Upper lobe of right lung (tissue), 1 donor: ENCODE measurements around the gene CD27. TPM values are rescaled to one million over a fixed set of nuclear protein-coding genes. Genes with fewer than 3 reads are reported as not detected.
"Not testable (repeated sequence)": the region's sequence is repeated elsewhere in the genome, so short reads cannot be mapped to it uniquely, and the experiment has no call there.

Experiments
- ATAC-seq: fragments of 200-7000 bp; cut with Tn5 transposase; one replicate; pipeline ENCODE4 v1.9.1; 2020; ENCODE audit warnings: mild to moderate bottlenecking, moderate library complexity
- DNase-seq: peaks from one replicate; pipeline ENCODE4 v3.0.0-alpha.2; 2020
- H3K27ac ChIP-seq: fragments of 200-600 bp; one replicate; pipeline ENCODE4 v1.8.0; 2022
- H3K27me3 ChIP-seq: fragments of 200-600 bp; one replicate; pipeline ENCODE4 v1.8.0; 2022; ENCODE audit warnings: mild to moderate bottlenecking
- H3K36me3 ChIP-seq: fragments of 200-600 bp; one replicate; pipeline ENCODE4 v1.8.0; 2022
- H3K4me1 ChIP-seq: fragments of 200-600 bp; one replicate; pipeline ENCODE4 v1.8.0; 2022
- H3K4me3 ChIP-seq: fragments of 200-600 bp; one replicate; pipeline ENCODE4 v1.8.0; 2022; ENCODE audit warnings: mild to moderate bottlenecking
- H3K9me3 ChIP-seq: fragments of 200-600 bp; one replicate; pipeline ENCODE4 v1.8.0; 2022
- CTCF ChIP-seq: fragments of 200-600 bp; IDR thresholded peaks from one replicate; pipeline ENCODE4 v1.8.0; 2022; ENCODE audit warnings: antibody characterized with exemption
- intact Hi-C: fragments of 100-400 bp; cut with DNase I; formaldehyde crosslinking; loops from one replicate; pipeline ENCODE4 v1.11.0; 2022
- total RNA-seq: library from RNA; stranded (reverse); fragmentation: NEBNext Ultra II Directional; extraction: Animal tissue kit (Norgen Biotek cat#: 25700); gene quantifications from one replicate; pipeline ENCODE4 v1.2.1, GENCODE V29; 2021
- donor health status: DM: no; HTN: yes; CAD: no; lungs with severe emphysema.

Gene CD27
- total RNA-seq, 1 donor from 2014 or later, result 1.5 TPM

GRCh38 chr12:6476489-6476888 is 31.7 kb downstream of the CD27 start:
- H3K27ac ChIP-seq, result peak overlapping the region; percentile 24
- ATAC-seq, result no peak

GRCh38 chr12:6477601-6478377 is 33.0 kb downstream of the CD27 start:
- H3K27me3 ChIP-seq, H3K27ac ChIP-seq, ATAC-seq, intact Hi-C loops, H3K9me3 ChIP-seq, H3K36me3 ChIP-seq, DNase-seq, H3K4me1 ChIP-seq, H3K4me3 ChIP-seq: not testable (repeated sequence)

More at GRCh38 chr12:6476489-6476888, 31.7 kb downstream of the CD27 start:
- DNase-seq, result no peak
- H3K4me3 ChIP-seq, result no peak overlapping the region
- intact Hi-C loops, result no loop called here
- TF ChIP-seq CTCF, result no peak
- H3K27me3 ChIP-seq, result no peaks in the 10 kb centered on the region
- no peaks in the 10 kb centered on the region for H3K36me3 ChIP-seq
- peaks cover 8% of the 10 kb centered on the region for H3K4me1 ChIP-seq
- H3K9me3 ChIP-seq, result no peaks in the 10 kb centered on the region

GRCh38 chr12:6478416-6478815 is 33.7 kb downstream of the CD27 start:
- peaks cover 8% of the 10 kb centered on the region for H3K4me1 ChIP-seq
- no peaks in the 10 kb centered on the region for H3K36me3 ChIP-seq
- H3K4me3 ChIP-seq, result no peak overlapping the region
- ATAC-seq, result no peak
- intact Hi-C loops, result no loop called here
- H3K27ac ChIP-seq, result no peak overlapping the region
- H3K27me3 ChIP-seq, result no peaks in the 10 kb centered on the region
- no peaks in the 10 kb centered on the region for H3K9me3 ChIP-seq
- DNase-seq, result no peak
- no peak for TF ChIP-seq CTCF

GRCh38 chr12:6488240-6488639 is 43.5 kb downstream of the CD27 start:
- intact Hi-C loops, result no loop called here

GRCh38 chr12:6489449-6489848 is 44.7 kb downstream of the CD27 start:
- Histone ChIP-seq H3K36me3 (no peaks in the 10 kb centered on the region), H3K27me3 (no peaks in the 10 kb centered on the region), H3K4me3 (no peak overlapping the region), H3K9me3 (no peaks in the 10 kb centered on the region), H3K27ac (no peak overlapping the region), H3K4me1 (peaks cover 10% of the 10 kb centered on the region)
- no peak for ATAC-seq
- no peak for TF ChIP-seq CTCF
- DNase-seq, result no peak
- intact Hi-C loops, result no loop called here

More at GRCh38 chr12:6488240-6488639, 43.5 kb downstream of the CD27 start:
- ATAC-seq, result no peak
- DNase-seq, result no peak
- Histone ChIP-seq H3K27me3 (no peaks in the 10 kb centered on the region), H3K27ac (no peak overlapping the region), H3K4me3 (no peak overlapping the region), H3K4me1 (peaks cover 7% of the 10 kb centered on the region), H3K36me3 (no peaks in the 10 kb centered on the region), H3K9me3 (no peaks in the 10 kb centered on the region)
- TF ChIP-seq CTCF, result no peak

- H3K4me3 ChIP-seq, H3K36me3 ChIP-seq, H3K27ac ChIP-seq, H3K9me3 ChIP-seq, DNase-seq, H3K27me3 ChIP-seq, intact Hi-C loops, ATAC-seq: not testable (repeated sequence)
- H3K4me1 ChIP-seq, result peaks cover 17% of the 10 kb centered on the region
These were observed 45.9 kb downstream of the CD27 start for GRCh38 chr12:6490673-6491072.
